ENCODE results near the gene TMSB10.
"Not testable (repeated sequence)": the region's sequence is repeated elsewhere in the genome, so short reads cannot be mapped to it uniquely, and the experiment has no call there.

TMSB10 gene

DNA sequence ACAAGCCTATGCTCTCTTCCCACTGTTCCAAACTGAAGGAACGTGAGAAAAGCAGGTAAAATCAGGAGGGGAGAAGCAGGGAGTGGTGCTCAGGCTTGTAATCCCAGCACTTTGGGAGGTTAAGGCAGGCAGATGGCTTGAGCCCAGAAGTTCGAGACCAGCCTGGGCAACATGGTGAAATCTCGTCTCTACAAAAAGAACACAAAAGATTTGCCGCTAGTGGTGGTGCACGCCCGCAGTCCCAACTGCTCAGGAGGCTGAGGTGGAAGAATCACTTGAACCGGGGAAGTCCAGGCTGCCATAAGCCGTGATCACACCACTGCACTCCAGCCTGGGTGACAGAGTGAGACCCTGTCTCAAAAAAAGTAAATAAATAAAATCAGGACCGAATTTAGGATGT is 1.3 kb upstream of the TMSB10 start:
- no peak for DNase-seq (ENCODE audit: low read depth)

DNA sequence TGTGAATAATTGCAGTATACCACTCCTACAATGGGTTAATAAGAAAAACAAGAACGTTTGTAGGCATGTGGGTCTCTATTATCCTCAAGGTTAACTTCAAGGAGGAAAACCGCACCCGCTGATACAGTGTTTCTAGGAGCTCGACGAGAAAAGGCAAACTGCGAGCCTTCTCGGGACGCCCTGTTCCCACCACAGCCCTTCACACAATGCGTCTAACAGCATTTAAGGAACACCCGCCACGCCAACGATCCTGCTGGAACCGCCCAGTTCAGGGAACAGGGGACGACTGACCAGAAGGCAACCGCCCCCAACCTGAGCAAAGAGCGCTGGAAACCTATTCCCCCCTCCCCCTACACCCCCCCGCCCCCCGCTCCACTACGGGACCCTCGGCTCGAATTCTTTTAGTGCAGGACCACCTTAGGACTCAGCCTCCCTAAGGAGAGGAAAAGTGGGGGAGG is 710 bp upstream of the TMSB10 start:
- no peak for DNase-seq (ENCODE audit: low read depth)

DNA sequence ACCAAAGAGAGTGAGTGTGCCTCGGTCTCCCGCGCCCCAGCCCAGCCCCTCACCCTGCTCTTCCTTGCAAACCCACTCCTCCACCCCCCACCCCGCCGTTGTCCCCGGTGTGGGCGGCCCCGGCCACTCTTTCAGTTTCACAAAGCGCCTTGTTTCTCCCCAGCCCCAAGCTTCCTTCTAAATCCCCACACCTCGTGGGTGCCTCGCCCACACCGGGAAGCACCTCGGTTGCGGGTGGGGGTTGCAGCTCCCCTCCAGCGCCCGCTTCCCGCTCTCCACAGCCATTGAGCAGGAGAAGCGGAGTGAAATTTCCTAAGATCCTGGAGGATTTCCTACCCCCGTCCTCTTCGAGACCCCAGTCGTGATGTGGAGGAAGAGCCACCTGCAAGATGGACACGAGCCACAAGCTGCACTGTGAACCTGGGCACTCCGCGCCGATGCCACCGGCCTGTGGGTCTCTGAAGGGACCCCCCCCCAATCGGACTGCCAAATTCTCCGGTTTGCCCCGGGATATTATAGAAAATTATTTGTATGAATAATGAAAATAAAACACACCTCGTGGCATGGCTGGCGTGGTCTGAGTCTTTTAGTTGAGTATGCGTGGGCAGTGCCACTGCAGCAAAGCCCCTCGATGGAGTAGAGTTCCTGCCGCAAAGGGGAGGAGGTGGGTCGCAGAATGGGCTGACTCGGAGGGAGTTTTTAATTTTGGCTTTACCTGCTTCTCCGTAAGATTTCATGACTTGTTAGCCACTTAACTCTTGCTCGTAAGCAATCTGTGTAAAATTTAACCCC is 848 bp downstream of the TMSB10 start:
- peak; percentile 52 for DNase-seq (ENCODE audit: low read depth)

DNA sequence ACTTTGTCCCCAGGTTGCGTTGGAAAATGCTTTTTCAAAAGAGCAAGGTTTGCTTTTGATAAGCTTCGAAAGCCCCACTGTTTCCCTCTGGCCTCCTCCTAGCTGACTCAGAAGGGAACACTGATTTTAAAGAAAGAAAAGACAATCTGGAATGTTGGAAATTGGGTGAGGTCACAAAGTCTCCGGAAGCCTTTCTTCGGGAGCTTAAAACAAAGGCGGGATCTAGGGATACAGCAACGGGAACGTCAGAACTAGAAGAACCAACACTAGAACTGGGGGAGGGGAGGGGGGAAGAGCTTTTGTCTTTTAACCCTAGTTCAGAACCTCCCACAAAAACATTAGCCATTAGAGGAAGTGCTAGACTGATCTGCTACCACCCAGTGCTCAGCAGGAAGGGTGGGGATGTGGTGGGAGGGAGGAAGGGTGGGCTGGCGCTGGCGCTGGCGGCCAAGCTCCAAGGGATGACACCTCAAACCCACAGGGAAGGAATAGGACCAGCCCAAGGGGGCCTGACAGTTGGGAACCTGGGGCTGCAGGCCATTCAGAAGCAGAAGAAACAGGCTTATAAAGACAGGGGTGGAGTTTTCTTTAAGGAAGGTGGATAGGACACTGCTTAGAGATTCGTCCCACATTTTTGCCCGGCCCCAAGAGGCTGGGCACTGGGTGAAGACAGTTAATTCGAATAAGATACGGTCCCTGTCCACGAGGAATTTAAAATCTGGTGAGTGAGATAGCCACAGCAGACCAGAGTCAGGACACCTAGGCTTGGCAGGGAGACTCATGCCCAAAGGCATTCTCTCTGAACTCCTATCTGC is 1.7 kb downstream of the TMSB10 start:
- no peak for DNase-seq (ENCODE audit: low read depth)

DNA sequence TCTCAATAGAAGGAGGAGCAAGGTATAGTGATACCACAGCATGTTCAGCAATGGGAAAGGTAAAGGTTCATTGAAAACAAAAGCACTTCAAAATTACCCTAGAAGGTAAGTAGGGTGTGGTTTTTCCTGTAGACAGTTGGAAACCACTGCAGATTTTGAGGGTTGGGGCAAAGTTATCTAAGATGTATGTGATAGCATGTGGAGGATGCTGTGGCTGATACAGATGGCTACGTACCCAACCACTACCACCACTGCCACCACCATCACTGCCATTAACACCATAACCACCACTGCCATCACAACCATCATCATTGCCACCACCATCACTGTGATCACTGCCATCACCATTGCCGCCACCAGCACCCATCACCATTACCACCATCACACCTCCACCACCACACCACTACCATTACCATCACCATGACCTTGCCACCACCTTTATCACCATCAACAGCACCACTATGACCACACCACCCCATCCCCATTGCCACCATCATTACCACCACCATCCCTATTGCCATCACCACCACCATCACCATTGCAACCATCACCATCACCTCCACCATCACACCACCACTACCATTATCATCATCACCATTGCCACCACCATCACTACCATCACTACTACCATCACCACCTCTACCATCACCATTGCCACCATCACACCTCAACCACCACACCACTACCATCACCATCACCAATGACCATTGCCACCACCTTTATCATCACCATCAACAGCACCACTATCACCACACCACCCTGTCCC is 3.7 kb downstream of the TMSB10 start:
- DNase-seq (ENCODE audit: low read depth) = no peak

DNA sequence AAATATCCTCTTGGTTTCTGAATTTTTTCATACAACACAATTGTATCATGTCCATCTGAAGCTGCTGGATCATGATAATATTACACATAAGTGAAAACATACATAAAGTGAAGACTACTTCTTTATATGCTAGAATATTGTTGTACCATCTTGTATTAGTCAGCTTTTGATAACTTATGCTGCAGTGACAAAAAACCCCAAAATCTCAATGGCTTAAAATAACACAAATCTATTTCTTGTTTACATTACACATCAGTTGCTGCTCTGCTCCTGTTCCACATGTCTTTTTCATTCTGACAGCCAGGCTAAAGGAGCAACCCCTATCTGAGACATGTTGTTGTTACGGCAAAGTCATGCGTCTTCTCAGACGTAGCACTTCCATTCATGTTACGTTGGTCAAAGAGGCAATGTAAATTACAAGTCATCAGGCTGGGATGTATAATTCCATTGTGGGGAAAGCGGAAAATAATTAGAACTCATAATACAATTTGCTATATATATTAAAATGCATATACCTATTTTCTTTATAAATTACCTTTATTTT is 5.8 kb downstream of the TMSB10 start:
- DNase-seq (ENCODE audit: low read depth) = no peak

DNA sequence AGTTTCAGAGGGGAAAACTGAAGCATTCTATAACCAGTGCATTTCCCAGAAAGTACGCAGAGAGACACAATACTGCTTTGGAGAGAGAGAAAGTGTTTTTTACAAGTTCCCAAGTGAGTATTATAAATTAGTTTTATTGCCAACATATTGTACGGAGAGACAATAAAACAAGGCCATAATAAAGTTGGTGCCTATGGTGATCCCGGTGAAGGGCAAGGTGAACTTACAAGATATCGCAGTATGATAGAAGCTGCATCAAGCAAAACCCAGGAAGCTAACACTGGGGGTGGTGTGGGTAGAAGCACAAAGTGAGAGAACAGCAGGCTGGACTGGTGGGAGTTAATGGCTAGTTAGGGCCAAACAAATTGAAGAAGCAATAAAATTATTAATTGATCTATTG is 7.5 kb downstream of the TMSB10 start:
- DNase-seq (ENCODE audit: low read depth) = no peak

DNA sequence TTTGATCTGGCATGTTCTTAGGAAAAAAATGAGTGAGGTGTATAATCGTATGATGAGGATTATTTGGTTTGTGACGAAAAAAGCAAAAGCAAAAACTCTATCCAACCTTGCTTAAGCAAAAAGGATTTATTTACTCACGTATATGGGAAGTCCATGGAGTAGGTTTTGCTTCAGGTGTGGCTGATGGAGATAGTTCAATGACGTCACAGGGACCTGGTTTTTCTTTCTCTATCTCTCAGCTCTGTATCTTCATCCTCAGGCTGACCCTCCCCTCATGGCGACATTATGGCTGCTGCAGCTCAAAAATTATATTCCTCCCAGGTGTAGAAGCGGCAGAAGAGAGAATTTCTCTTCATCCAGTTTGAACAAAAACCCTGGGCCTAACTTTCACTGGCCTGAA is 8.9 kb downstream of the TMSB10 start:
- DNase-seq (ENCODE audit: low read depth) = no peak

DNA sequence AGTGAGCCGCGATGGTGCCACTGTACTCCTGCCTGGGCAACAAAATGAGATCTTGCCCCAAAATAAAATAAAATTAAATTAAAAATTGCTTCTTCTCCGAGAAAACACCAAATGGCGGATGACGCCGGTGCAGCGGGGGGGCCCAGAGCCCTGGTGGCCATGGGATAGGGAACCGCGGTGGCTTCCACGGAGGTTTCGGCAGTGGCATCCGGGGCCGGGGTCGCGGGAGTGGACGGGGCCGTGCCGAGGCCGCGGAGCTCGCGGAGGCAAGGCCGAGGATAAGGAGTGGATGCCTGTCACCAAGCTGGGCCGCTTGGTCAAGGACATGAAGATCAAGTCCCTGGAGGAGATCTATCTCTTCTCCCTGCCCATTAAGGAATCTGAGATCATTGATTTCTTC is 10.2 kb downstream of the TMSB10 start:
- DNase-seq (ENCODE audit: low read depth) = not testable (repeated sequence)

DNA sequence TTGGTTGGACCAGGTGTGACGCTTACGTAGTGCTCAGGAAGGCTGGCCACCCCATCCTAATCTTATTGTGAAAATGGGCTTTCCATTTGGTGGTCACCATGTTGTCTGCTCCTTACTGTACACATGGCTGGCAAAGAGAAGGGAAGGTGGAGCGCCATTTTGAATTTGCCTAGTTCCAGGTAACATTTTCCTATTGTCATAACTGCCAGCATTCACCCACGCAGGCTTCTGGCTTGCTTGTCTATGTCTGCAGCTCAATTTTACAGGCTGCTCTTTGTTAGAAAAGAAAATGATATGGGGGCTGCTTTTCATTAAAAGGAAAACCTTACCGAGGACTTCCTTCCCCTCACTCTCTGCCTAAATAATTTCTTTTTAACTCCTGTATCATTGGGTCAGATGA is 12.4 kb downstream of the TMSB10 start:
- not testable (repeated sequence) for DNase-seq (ENCODE audit: low read depth)

DNA sequence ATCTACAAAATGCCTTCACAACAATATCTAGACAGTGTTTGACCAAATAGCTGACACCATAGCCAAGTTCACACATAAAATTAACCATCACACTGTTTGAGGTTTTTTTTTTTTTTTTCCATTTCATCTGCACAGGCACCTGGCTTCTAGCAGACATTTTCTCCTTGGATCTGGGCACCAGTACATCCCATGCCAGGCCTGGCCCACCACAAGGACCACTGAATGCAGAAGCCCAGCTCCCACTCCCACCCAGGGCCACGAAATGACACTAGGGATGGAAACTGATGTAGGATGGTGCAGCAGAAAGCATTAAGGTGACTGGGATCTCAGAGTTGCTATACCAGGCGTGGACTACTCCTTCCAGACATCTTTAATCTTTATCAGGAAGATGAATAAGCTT is 13.0 kb downstream of the TMSB10 start:
- no peak for DNase-seq (ENCODE audit: low read depth)

DNA sequence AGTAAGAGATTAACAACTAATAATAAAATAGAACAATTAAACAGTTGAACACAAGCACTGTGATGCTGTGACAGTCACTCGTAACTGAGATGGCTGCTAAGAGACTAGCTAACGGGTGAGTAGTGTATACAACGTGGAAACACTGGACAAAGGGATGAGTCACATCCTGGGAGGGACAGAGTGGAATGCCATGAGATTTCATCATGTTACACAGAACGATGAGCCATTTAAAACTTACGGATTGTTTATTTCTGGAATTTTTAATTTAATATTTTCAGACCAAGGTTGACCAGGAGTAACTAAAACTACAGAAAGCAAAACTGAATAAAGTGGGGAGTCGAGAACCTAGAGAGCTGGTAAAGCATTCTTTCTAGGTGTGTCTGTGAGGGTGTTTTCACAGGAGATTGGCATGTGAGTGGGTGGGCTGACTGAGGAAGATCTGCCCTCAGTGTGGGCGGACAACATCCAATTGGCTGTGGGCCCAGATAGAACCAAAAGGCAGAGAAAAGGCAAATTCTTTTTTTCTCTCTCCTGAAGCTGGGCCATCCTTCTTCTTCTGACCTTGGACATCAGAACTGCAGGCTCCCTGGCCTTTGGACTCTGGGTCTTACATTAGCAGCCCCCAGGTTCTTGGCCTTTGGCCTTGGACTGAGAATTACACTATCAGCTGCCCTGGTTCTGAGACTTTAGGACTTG is 14.6 kb downstream of the TMSB10 start:
- no peak for DNase-seq (ENCODE audit: low read depth)

DNA sequence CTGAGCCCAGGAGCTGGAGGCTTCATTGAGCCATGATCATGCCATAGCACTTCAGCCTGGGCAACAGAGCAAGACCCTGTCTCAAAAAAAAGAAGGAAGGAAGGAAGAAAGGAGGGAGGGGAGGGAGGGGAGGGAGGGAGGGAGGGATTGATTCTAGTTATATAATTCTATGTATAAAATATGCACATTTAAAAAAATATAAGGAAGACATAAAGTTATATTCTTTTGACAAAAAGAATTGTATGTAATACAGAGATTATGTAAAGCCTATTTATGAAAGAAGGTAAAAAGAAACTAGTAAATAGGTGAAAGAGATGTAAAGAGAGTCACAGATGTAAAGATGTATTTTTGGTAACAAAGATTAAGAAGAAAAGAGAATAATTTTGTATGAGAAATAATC is 17.6 kb downstream of the TMSB10 start:
- DNase-seq (ENCODE audit: low read depth) = no peak

DNA sequence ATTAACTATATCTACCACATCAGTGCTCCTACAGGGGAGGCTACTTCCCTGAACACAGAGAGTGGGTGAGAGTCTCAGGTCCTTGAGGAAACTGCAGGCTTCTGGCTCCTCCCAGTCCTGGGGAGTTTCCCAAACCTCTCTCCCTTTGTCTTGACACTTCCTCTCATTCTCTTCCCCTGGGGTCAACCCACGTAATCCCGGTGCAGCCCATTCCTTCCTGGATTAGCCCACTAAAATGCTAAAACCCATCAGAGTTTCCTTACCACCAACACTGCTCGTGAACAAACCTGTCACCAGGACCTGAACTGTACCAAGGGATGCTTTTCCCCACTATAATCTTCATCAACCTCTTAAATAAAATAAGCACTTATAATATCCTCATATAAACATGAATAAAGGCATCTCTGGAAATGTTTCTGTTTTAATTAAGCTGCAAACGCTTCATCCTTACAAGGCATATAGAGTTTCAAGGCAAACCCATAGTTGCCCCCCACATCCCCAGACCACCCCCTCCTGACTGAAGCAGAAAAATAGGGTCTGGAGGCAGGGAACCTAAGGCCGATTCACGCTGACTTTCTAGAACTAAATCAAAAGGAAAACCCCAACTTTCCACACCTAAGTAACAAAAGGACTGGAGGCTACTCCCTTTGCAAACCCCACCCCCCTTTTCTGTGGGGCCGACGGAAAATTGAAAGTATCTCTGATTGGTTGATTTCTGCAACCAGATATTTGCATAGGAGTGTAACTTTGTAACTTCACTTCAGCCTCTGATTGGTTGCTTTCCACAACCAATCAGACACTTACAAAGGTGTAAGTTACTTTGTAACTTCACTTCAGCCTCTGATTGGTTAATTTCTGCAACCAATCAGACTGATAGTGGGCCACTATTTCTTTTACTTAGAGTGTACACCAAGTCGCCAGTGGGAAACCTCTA is 19.0 kb downstream of the TMSB10 start:
- DNase-seq (ENCODE audit: low read depth) = no peak

DNA sequence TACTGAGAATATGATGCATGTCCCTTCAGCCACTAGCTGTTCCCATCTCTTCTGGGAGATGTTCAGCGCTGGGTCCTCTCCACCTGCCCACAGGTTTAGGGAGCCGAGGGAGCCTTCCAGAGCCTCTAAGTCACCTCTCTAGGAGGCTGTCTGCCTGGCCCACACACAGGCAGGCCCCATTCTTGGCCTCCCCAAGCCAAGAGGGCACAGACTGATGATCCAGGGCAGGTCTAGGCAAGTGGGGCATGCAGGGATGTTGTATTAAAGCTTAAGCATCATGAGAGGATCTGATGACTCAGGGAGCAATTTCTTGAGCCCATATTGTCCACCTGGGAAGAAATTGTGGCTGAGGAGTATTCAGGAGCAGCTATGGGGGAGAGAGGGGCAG is 19.9 kb downstream of the TMSB10 start:
- DNase-seq (ENCODE audit: low read depth) = no peak

DNA sequence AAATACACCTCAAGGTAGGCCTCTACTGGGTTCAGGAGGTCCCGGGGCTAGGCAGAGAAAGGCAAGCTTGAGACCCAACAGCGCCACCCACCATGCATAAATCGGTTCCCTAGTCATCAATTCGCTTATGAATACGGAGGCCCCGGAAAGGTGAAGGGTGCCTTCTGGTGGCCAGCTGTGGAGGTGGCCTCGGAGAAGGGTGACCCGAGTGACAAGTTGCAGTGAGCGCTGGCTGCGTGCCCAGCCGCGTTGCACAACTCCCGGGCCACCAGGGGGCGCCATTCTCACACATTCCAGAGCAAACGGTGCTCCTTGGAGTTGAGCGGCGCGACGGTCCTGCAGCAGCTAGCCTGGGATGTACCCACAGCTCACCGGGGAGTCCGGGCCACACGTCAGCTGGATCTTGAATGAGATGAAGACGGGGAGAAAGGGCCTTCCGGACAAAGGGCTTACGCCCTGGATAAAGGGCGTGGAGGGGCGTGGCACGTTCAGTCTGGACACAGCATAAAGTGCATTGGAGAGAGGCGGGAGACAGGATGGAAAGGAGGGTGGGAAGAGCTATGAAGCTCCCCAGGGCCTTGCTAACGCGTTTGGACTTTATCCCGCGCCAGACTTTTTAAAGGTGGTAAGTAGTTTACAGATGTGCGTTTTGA is 20.4 kb downstream of the TMSB10 start:
- DNase-seq (ENCODE audit: low read depth) = peak; percentile 93

DNA sequence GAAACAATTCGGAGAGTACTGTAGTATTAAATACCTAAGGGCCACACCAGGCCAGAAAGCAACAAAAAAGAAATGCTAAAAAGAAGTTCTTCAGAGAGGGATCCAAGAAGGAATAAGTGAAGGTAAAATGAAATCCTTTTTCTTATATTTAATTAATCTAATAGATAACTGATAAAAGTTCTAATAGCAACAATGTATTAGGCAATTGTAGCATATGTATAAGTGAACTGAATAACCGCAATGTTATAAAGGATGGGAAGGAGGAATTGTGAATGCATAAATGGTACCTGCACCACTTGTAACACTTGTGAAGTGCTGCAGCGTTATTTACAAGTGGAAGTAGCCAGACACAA is 21.8 kb downstream of the TMSB10 start:
- DNase-seq (ENCODE audit: low read depth) = no peak

DNA sequence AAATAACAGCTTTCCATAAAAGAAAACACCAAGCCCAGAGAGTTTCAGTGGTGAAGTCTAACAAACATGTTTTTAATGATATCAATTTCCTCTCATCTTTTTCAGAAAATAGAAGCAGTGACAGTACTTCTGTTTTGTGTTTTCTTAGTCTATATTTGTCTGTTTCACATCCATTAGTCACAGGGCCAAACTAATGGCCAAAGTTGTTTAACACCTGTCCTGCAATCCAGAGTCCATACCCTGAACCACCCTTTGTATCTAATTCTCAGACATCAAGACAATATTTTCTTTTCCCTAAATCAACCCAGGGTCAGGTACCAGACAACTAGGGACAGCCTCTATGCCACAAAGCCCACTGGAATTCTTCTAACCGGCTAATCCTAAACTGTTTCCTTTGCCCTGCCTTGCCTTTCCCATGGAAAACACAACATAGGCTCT is 25.9 kb downstream of the TMSB10 start:
- DNase-seq (ENCODE audit: low read depth) = no peak

DNA sequence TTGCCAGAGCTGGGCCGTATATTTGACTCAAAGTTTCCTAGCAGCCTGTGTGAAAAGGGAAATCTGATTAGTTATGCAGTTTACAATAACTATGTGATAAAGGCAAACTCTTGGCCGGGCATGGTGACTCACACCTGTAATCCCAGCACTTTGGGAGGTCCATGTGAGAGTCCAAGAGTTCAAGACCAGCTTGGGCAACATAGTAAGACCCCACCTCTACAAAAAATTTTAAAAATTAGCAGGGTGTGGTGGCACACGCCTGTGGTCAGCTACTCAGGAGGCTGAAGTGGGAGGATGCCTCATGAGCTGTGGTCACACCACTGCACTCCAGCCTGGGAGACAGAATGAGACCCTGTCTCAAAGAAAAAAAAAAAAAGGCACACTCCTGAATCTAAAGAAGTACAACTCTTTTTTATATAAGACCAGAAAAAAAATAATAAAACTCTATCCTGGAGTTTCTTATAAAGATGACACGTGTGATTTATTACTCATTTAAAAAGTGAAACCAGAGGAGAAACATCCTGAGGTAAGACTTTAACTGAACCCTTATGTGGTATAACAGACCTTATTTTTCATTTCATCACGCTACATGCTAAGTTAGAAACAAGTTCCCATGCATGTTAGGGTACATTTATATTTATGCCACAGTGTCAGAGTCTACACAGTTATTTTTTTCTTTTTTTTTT is 32.9 kb downstream of the TMSB10 start:
- DNase-seq (ENCODE audit: low read depth) = no peak

Data from stimulated activated CD8-positive, alpha-beta memory T cell treated with anti-CD3 and anti-CD28 coated beads, Interleukin-12 subunit alpha, Interleukin-12 subunit beta, amount 100 ng/mL, for 4 hours (primary cell).